Measurements from ENCODE around the gene PFN1.

The PFN1 gene

GRCh38 chr17:4896332-4897197 is 51.8 kb downstream of the PFN1 start:
- no peak for DNase-seq (ENCODE audit: low read depth in 3 of 3)

GRCh38 chr17:4895657-4896331 is 52.5 kb downstream of the PFN1 start:
- DNase-seq (ENCODE audit: low read depth in 3 of 3), result no peak

Data from stimulated activated CD4-positive, alpha-beta T cell treated with anti-CD3 and anti-CD28 coated beads, TNF-alpha, amount 100 ng/mL, for 48 hours (primary cell).